Measurements from ENCODE around the gene MIEF2.

Gene MIEF2

DNA sequence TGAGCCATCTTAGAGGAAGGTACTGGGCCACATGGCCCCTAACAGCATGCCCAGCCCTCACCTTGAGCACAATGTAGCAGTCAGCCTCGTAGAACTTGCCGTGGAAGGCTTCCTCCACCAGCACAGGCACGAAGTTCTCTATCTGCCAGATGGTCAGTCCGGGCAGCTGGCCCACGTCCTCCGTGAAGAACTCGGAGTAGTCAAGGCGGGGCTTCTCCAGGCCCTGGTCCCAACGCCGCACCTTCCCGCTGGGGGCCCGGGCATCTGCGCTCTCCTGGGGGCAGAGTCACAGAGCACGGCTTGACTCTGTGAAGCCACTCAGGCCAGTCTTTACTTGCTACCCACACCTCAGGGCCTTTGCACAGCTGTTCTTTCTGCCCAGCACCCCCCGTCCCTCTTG, 9.3 kb upstream of the MIEF2 start:
- TF ChIP-seq, protein P1, sequence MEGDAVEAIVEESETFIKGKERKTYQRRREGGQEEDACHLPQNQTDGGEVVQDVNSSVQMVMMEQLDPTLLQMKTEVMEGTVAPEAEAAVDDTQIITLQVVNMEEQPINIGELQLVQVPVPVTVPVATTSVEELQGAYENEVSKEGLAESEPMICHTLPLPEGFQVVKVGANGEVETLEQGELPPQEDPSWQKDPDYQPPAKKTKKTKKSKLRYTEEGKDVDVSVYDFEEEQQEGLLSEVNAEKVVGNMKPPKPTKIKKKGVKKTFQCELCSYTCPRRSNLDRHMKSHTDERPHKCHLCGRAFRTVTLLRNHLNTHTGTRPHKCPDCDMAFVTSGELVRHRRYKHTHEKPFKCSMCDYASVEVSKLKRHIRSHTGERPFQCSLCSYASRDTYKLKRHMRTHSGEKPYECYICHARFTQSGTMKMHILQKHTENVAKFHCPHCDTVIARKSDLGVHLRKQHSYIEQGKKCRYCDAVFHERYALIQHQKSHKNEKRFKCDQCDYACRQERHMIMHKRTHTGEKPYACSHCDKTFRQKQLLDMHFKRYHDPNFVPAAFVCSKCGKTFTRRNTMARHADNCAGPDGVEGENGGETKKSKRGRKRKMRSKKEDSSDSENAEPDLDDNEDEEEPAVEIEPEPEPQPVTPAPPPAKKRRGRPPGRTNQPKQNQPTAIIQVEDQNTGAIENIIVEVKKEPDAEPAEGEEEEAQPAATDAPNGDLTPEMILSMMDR (IDR thresholded peaks at IDR 0.05): no peak
- no peak overlapping the region for H3K4me3 ChIP-seq
- H3K27ac ChIP-seq: no peak overlapping the region
- no peak for DNase-seq (ENCODE audit: low spot score)

DNA sequence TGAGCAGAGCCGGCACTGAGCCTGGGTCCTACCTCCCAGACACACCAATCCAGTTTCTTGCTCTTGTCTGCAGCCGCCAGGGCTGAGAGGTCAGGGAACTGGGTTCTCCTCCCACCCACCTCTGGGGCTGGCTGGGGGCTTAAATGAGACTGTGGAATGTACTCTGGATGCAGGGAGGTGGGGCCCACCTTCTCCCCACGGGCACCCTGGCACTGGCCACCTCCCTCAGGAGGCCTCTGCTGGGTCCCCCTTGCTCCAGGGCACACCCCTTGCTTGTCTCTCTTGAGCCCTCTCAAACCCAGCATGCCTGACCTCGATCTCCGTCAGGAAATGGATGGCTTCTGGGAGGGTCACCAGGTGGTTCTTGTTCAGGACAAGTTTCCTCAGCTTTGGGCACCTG, 8.3 kb upstream of the MIEF2 start:
- TF ChIP-seq, protein P1 (IDR thresholded peaks at IDR 0.05): no peak
- DNase-seq (ENCODE audit: low spot score): no peak
- no peak overlapping the region for H3K4me3 ChIP-seq
- no peak overlapping the region for H3K27ac ChIP-seq

DNA sequence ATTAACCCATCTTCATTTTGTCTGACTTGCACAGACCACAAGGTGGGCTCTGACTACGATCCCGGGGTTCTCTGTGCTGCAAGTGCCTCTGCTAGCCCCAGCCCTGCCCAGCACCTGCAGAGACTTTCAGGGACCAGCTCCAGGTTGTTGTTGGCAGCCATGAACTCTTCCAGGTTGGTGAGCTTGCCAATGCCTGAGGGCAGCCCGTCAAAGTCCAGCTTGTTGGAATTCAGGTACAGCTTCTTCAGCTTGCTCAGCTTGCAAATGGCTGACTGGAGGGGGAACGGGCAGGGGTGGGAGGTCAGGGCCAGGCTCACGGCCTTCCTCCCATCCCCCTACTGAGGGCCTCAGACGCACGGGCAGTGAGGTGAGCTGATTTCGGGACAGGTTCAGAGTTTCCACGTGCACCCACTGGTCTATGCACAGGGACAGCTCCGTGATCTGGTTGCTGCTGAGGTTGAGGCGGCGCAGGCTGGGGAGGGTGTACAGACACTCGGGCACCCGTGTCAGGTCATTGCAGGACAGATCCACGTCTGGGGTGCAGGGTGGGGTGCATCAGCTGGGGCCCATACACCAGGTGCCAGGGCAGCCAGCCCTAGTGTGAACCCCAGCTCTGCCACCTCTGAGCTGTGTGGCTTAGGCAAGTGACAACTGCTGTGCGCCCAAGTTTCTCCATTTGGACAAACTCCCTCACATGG, 7.1 kb upstream of the MIEF2 start:
- Histone ChIP-seq H3K4me3 (no peak overlapping the region), H3K27ac (no peak overlapping the region)
- DNase-seq (ENCODE audit: low spot score): no peak
- TF ChIP-seq, protein P1 (IDR thresholded peaks at IDR 0.05): no peak

DNA sequence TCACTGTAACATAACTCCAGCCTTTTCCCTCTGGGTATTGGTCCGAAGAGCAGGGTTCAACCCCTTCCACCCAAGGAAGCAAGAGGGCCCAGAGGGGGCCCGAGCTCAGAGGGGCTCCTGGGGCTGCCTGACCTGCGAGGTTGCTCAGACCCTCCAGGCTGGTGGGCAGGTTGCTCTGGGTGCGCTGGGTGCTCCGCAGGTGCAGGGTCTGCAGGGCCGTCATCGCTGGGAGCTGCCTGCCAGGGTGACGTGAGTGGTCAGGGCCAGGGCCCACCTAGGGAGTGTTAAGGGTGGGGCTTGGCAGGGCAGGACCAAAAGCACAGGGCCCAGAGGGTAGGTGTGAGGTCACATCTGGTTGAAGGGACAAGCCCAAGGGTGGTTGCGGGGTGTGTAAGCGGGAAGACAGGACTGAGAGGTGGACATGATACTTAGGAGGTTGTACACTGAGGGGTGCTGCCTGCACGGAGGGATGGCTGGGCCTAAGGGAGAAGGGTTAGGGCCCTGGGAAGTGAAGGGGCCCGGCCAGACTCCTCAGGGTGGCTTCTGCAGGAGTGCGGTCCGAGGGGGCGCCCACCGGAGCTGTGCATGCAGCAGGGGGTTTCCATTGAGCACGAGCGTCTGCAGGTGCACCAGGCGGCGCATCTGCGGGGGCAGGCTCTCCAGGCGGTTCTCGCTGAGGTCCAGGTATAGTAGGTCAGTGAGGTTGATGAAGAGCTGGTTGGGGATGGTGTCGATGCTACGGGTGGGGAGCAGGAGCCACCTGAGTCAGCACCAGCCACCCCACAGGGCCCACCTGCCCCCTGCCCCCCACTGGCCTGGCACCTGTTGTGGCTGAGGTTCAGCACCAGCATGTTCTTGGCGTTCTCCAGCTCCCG, 6.3 kb upstream of the MIEF2 start:
- DNase-seq (ENCODE audit: low spot score): no peak
- TF ChIP-seq, protein P1 (IDR thresholded peaks at IDR 0.05): no peak
- H3K4me3 ChIP-seq: no peak overlapping the region
- H3K27ac ChIP-seq: no peak overlapping the region

DNA sequence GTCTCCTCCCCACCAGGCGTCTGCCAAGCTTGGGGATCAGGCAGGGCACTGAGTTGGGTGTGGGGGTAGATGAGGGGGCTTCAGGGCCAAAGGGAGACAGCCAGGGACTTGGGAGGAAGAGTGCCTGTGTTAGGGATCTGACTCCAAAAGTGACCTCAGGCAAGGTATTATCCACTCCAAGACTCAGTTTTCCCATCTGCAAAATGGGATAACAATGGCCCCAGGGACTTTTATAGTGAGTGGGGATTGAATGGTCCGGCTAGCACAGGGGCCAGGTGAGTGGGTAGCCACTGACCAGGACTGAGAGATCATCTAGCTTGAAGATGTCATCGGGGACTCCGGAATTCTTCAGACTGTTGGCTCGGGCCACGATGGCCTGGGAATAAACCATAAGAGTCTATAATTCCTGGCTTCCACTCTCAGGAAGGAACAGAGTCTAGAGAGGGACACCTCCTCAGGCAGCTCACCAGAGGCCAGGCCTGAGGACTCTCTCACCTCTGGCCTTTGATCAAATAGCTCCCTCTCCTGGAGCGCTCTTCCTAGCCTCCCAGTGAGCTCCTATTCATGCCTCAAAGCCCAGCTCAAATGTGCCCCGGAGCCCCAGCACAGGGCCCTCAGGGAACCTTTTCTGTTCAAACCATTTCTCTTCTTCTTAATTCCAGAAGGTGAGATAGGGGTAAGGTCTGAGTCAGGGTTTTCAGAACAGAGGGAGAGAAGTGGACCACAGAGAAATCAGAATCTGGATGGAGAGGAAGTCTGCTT, 5.4 kb upstream of the MIEF2 start:
- TF ChIP-seq, protein P1 (IDR thresholded peaks at IDR 0.05): no peak
- no peak overlapping the region for H3K27ac ChIP-seq

DNA sequence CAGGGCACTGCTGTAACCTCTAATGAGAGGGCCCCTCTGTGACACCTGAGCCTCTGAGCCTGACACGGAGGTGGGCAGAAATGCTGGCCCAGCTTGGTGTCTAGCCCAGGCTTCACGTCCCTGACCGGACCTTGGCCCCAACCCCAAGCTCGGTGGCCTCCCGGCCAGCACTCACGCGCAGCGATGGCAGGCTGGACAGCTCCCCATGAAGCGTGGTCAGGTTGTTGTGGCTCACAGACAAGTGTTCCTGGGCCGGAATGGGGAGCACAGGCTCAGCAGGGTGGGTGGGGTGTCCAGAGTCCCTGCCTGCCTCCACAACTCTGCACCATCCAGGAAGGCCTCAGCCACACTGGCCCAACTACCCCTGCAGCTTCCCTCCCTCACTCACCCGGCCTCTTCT, 4.1 kb upstream of the MIEF2 start:
- TF ChIP-seq, protein P1 (IDR thresholded peaks at IDR 0.05): no peak
- H3K27ac ChIP-seq: peak overlapping the region in 1 of 2 donors; percentile 14
- no peak for DNase-seq (ENCODE audit: low spot score)

More for the DNA sequence above, 5.4 kb upstream of the MIEF2 start:
- DNase-seq (ENCODE audit: low spot score): no peak
- no peak overlapping the region for H3K4me3 ChIP-seq

More for the DNA sequence above, 4.1 kb upstream of the MIEF2 start:
- peak overlapping the region; percentile 100 for H3K4me3 ChIP-seq
